Endodermal cell (in vitro differentiated cells): ENCODE results near the gene CRYGB. TPM values are rescaled to one million over a fixed set of nuclear protein-coding genes. Genes with fewer than 3 reads are reported as not detected.
"Not testable (repeated sequence)": the region's sequence is repeated elsewhere in the genome, so short reads cannot be mapped to it uniquely, and the experiment has no call there.

Experiments used
- DNase-seq: peaks from one replicate; pipeline ENCODE4 v3.0.0-alpha.2; 2017
- H3K27ac ChIP-seq: 2 replicates; pipeline ENCODE4 v1.5.1; 2013; ENCODE audit warnings: mild to moderate bottlenecking, low read depth, low read length, moderate library complexity
- H3K27me3 ChIP-seq: 2 replicates; pipeline ENCODE4 v1.6.1; 2013; ENCODE audit warnings: mild to moderate bottlenecking, low read length, moderate library complexity; ENCODE audit not compliant: insufficient read depth, control insufficient read depth, poor library complexity, severe bottlenecking
- H3K36me3 ChIP-seq: 2 replicates; pipeline ENCODE4 v1.7.0; 2013; ENCODE audit warnings: mild to moderate bottlenecking, low read length, moderate library complexity; ENCODE audit not compliant: control insufficient read depth, insufficient read depth
- H3K4me1 ChIP-seq: one replicate; pipeline ENCODE4 v1.7.0; 2013; ENCODE audit warnings: low read length; ENCODE audit not compliant: control insufficient read depth, insufficient read depth
- H3K4me3 ChIP-seq: 2 replicates; pipeline ENCODE4 v1.5.1; 2013; ENCODE audit warnings: mild to moderate bottlenecking, low read length, moderate library complexity
- H3K9ac ChIP-seq: 2 replicates; pipeline ENCODE4 v1.6.1; 2013; ENCODE audit warnings: mild to moderate bottlenecking, low read length, moderate library complexity; ENCODE audit not compliant: poor library complexity, severe bottlenecking; ENCODE audit errors: extremely low read depth
- H3K9me3 ChIP-seq: 2 replicates; pipeline ENCODE4 v1.6.1; 2013; ENCODE audit warnings: mild to moderate bottlenecking, low read length, moderate library complexity; ENCODE audit not compliant: control insufficient read depth
- H3K27ac Mint-ChIP-seq: 2 replicates; pipeline ENCODE4 v1.8.0; 2020; ENCODE audit warnings: mixed read lengths
- H3K27me3 Mint-ChIP-seq: 2 replicates; pipeline ENCODE4 v1.8.0; 2021; ENCODE audit warnings: mild to moderate bottlenecking, mixed read lengths; ENCODE audit not compliant: insufficient read depth
- H3K36me3 Mint-ChIP-seq: 2 replicates; pipeline ENCODE4 v1.8.0; 2020; ENCODE audit warnings: low read depth, mixed read lengths
- H3K4me1 Mint-ChIP-seq: 2 replicates; pipeline ENCODE4 v1.8.0; 2020; ENCODE audit warnings: mixed read lengths
- H3K4me3 Mint-ChIP-seq: 2 replicates; pipeline ENCODE4 v1.8.0; 2020; ENCODE audit warnings: mild to moderate bottlenecking, moderate library complexity, mixed read lengths
- H3K9me3 Mint-ChIP-seq: 2 replicates; pipeline ENCODE4 v1.8.0; 2020; ENCODE audit warnings: mild to moderate bottlenecking, mixed read lengths
- WGBS, 2 experiments: methylation state at CpG; one replicate each; pipeline versions ENCODE4 v1.1.5 to v1.1.7; 2013; ENCODE audit warnings: missing lambda C conversion rate in 2 of 2, mixed read lengths in 1 of 2; ENCODE audit not compliant: insufficient coverage in 1 of 2, insufficient read length in 1 of 2; 5-methylcytosine and 5-hydroxymethylcytosine counted together
- total RNA-seq, 2 donors: library from RNA; stranded (reverse); fragmentation: NEBNext Ultra II Directional in 1 of 2; extraction: Animal tissue kit (Norgen Biotek cat#: 25700) in 1 of 2; gene quantifications; 2 replicates in 1 of 2; 3 replicates in 1 of 2; pipeline ENCODE4 v1.2.1, GENCODE V29; 2021
- TF ChIP-seq, protein P1 (sequence below): fragments of 200-600 bp; sonication (generic); conservative IDR thresholded peaks from 2 replicates; pipeline ENCODE4 v1.5.0; 2021; ENCODE audit warnings: antibody characterized with exemption, mild to moderate bottlenecking

CRYGB gene
- total RNA-seq, 2 donors from 2014 or later: 0.46 TPM; not detected in 1

DNA sequence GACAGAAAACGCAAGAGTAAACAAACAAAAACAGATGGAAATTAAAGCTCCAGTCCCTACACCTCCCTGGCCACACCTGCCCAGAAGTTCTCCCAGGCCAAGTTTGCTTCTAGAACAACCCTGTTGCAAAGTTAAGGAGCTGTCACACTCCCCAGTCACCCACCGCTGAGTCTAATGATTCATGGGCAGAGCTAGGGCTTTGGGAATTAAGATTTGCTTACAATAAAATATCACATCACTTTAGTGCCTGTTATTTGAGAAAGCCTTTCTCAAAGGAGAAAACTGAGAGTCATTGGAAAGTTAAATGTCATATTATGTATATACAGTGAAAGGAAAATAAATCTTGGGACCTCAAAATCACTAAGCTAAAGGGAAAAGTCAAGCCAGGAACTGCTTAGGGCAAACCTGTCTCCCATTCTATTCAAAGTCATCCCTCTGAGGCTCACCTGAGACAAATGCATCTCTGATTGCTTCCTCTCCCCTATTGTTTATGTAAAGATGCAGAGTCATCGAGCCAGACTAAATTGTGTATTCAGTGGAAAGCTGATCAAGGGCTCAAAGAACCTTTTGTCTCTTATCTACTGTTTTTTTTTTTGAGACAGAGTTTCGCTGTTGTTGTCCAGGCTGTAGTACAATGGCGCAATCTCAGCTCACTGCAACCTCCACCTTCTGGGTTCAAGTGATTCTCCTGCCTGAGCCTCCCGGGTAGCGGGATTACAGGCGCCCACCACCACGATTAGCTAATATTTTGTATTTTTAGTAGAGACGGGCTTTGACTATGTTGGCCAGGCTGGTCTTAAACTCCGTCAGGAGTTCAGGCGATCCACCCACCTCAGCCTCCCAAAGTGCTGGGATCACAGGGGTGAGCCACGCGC lies 2.8 kb downstream of the CRYGB start:
- H3K9me3 ChIP-seq: peaks cover 51% of the 10 kb centered on the region
- H3K27ac ChIP-seq: peak overlapping the region; percentile 4
- 54 to 55% methylated on average over 7 to 12 of the region's 14 CpGs for WGBS, 2 experiments
- Mint-ChIP-seq H3K36me3 (peaks cover 8% of the 10 kb centered on the region), H3K9me3 (peaks cover 52% of the 10 kb centered on the region), H3K4me3 (peak overlapping the region; percentile 20), H3K27ac (peak overlapping the region; percentile 97), H3K27me3 (peaks cover 2% of the 10 kb centered on the region), H3K4me1 (peaks cover 28% of the 10 kb centered on the region)
- no peaks in the 10 kb centered on the region for H3K36me3 ChIP-seq
- no peaks in the 10 kb centered on the region for H3K27me3 ChIP-seq
- H3K4me1 ChIP-seq: peaks cover 5% of the 10 kb centered on the region
- peak overlapping the region; percentile 4 for H3K4me3 ChIP-seq
- H3K9ac ChIP-seq: peak overlapping the region; percentile 33
- TF ChIP-seq, protein P1, sequence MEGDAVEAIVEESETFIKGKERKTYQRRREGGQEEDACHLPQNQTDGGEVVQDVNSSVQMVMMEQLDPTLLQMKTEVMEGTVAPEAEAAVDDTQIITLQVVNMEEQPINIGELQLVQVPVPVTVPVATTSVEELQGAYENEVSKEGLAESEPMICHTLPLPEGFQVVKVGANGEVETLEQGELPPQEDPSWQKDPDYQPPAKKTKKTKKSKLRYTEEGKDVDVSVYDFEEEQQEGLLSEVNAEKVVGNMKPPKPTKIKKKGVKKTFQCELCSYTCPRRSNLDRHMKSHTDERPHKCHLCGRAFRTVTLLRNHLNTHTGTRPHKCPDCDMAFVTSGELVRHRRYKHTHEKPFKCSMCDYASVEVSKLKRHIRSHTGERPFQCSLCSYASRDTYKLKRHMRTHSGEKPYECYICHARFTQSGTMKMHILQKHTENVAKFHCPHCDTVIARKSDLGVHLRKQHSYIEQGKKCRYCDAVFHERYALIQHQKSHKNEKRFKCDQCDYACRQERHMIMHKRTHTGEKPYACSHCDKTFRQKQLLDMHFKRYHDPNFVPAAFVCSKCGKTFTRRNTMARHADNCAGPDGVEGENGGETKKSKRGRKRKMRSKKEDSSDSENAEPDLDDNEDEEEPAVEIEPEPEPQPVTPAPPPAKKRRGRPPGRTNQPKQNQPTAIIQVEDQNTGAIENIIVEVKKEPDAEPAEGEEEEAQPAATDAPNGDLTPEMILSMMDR: no peak
- peak; percentile 76 for DNase-seq

- TF ChIP-seq, protein P1: no peak
- Mint-ChIP-seq H3K27me3 (peaks cover 2% of the 10 kb centered on the region), H3K4me3 (peak overlapping the region; percentile 20), H3K36me3 (peaks cover 11% of the 10 kb centered on the region), H3K9me3 (peaks cover 60% of the 10 kb centered on the region), H3K4me1 (peaks cover 22% of the 10 kb centered on the region), H3K27ac (peak overlapping the region; percentile 97)
- peaks cover 59% of the 10 kb centered on the region for H3K9me3 ChIP-seq
- WGBS, 2 experiments: 78 to 81% methylated on average over 6 to 8 of the region's 8 CpGs
- H3K4me3 ChIP-seq: peak overlapping the region; percentile 4
- no peaks in the 10 kb centered on the region for H3K27me3 ChIP-seq
- no peaks in the 10 kb centered on the region for H3K36me3 ChIP-seq
- DNase-seq: no peak
- H3K4me1 ChIP-seq: peaks cover 5% of the 10 kb centered on the region
- peak overlapping the region; percentile 4 for H3K27ac ChIP-seq
- H3K9ac ChIP-seq: peak overlapping the region; percentile 33
Observed at GRCh38 chr2:208142240-208142924, 3.6 kb downstream of the CRYGB start.

DNA sequence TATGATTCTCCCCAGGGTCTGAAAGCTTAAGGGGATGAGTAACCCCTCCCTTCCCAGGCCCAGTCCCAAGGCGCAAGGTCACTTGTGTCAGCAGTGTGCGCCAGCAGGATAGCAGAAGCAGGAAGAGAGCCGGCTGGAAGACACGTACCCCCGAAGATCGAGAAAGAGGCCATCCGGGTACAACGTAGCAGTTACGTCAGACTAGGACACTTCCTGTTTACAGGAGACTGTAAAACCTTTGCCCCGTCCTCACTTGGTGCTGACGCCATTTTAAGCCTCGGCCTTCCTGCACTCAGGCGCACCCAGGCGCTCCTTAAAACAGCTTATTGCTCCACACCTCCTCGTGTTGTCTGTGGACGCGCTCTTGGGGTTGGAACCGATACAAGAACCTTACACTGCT lies 6.5 kb downstream of the CRYGB start:
- H3K9me3 ChIP-seq: peaks cover 63% of the 10 kb centered on the region
- Mint-ChIP-seq H3K9me3 (peaks cover 60% of the 10 kb centered on the region), H3K4me1 (peaks cover 19% of the 10 kb centered on the region), H3K36me3 (peaks cover 8% of the 10 kb centered on the region), H3K4me3 (no peak overlapping the region), H3K27ac (no peak overlapping the region), H3K27me3 (no peaks in the 10 kb centered on the region)
- TF ChIP-seq, protein P1: no peak
- H3K27me3 ChIP-seq: no peaks in the 10 kb centered on the region
- H3K36me3 ChIP-seq: no peaks in the 10 kb centered on the region
- no peak for DNase-seq
- no peak overlapping the region for H3K27ac ChIP-seq
- no peak overlapping the region for H3K9ac ChIP-seq
- H3K4me3 ChIP-seq: no peak overlapping the region
- 90 to 92% methylated on average over 18 of the region's 18 CpGs for WGBS, 2 experiments
- H3K4me1 ChIP-seq: peaks cover 5% of the 10 kb centered on the region

DNA sequence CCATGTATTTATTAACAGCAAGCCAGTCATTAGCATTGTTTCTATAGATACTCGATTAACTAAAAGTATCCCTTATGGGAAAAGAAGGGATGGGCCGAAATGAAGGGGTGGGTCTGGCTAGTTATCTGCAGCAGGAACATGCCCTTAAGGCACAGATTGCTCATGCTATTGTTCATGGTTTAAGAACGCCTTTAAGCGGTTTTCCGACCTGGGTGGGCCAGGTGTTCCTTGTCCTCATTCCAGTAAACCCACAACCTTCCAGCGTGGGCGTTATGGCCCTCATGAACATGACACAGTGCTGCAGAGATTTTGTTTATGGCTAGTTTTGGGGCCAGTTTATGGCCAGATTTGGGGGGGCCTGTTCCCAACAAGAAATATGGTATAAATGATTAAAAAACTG lies 7.6 kb downstream of the CRYGB start:
- H3K9me3 ChIP-seq: peaks cover 54% of the 10 kb centered on the region
- not testable (repeated sequence) for H3K9ac ChIP-seq, H3K36me3 ChIP-seq, H3K36me3 Mint-ChIP-seq, H3K27ac Mint-ChIP-seq, H3K4me3 Mint-ChIP-seq, H3K4me3 ChIP-seq, DNase-seq, H3K4me1 ChIP-seq, H3K27me3 ChIP-seq, H3K27me3 Mint-ChIP-seq, H3K27ac ChIP-seq
- Mint-ChIP-seq H3K4me1 (peaks cover 17% of the 10 kb centered on the region), H3K9me3 (peaks cover 49% of the 10 kb centered on the region)
- WGBS, 2 experiments: 91 to 100% methylated on average over 2 to 7 of the region's 7 CpGs
